HepG2 (cell line): ENCODE data around the gene CDKN1A. TPM values are rescaled to one million over a fixed set of nuclear protein-coding genes. Genes with fewer than 3 reads are reported as not detected.

Experiments used
- CCAR2 ChIP-seq: fragments of 200-400 bp; formaldehyde crosslinking; optimal IDR thresholded peaks from 2 replicates; pipeline ENCODE3; 2018; ENCODE audit warnings: low read depth, mild to moderate bottlenecking, low read length, moderate library complexity
- SOX6 ChIP-seq, 2 experiments: fragments of 450-650 bp in 1 of 2; sonication (generic) in 1 of 2; formaldehyde crosslinking in 1 of 2; IDR thresholded peaks; 2 replicates each; pipeline versions ENCODE4 v1.4.0 to v1.6.1; 2017 to 2020; ENCODE audit warnings: antibody characterized with exemption in 1 of 2, mild to moderate bottlenecking in 1 of 2, missing genetic modification reagents in 1 of 2
- TEAD2 ChIP-seq: sonication (generic); formaldehyde crosslinking; IDR thresholded peaks from 2 replicates; pipeline ENCODE4 v1.9.0; 2021; ENCODE audit warnings: missing genetic modification reagents
- polyA plus RNA-seq, 8 experiments: library from polyadenylated mRNA; depleted of rRNA in 3 of 8; stranded (reverse) in 7 of 8; unstranded in 1 of 8; fragments of >200 nt; fragmentation: Illumina TruSeq in 4 of 8; extraction: Trizol in 4 of 8; gene quantifications; 2 replicates each; pipeline versions ENCODE4 v1.2.1 to v1.2.3, GENCODE V29; 2011 to 2016; ENCODE audit warnings: low read depth in 4 of 8, missing spikeins in 1 of 8, mixed read lengths in 1 of 8; ENCODE audit not compliant: insufficient read depth in 1 of 8
- total RNA-seq, 5 experiments: library from RNA; depleted of rRNA; stranded (reverse); fragments of >200 nt; fragmentation: Illumina TruSeq; extraction: Trizol; gene quantifications; 2 replicates each; pipeline ENCODE4 v1.2.3, GENCODE V29; 2016; ENCODE audit warnings: low read depth in 1 of 5
- TF ChIP-seq, protein P1 (sequence below): sonication (generic); formaldehyde crosslinking; IDR thresholded peaks from 2 replicates; pipeline ENCODE4 v1.9.0; 2021; ENCODE audit warnings: missing genetic modification reagents, borderline replicate concordance
- TF ChIP-seq, protein P2 (sequence below): sonication (generic); formaldehyde crosslinking; IDR thresholded peaks from 2 replicates; pipeline ENCODE4 v1.4.0; 2020; ENCODE audit warnings: missing genetic modification reagents

The CDKN1A gene
- total and polyA plus RNA-seq, 2 of the 13 experiments (the other 11 are each of a cell fraction or from before 2014, with no cell fraction given), result 60.7 to 92.1 TPM

DNA sequence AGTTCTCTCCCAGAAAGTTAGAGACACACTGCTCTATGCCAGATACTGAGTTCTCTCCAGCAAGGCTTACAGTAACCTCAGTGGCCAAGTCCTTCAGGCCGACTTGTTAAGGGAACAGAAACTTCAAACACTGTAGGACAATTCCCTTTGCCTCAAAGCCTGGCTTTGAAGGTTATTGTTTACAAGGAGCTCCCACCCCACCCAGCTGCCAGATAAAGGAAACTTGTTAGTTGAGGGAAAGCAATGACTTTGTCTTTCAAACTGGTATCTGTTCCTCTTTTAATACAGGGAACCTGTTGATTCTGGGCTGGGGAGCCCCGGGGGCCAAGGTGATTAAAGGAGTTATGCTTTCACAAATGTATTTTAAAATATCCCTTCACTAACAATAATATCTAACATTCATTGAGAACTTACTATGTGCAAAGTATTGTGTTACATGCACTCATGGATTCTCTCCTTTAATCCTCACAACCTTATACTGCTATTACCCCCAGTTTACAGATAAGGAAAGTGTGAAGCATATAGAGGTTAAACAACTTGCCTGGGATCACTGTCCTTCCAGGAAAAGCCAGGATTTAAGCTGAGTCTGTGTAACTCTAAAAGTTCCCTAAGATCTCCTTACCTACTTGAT is 27.6 kb upstream of the CDKN1A start (continued):
- TF ChIP-seq, protein P1, sequence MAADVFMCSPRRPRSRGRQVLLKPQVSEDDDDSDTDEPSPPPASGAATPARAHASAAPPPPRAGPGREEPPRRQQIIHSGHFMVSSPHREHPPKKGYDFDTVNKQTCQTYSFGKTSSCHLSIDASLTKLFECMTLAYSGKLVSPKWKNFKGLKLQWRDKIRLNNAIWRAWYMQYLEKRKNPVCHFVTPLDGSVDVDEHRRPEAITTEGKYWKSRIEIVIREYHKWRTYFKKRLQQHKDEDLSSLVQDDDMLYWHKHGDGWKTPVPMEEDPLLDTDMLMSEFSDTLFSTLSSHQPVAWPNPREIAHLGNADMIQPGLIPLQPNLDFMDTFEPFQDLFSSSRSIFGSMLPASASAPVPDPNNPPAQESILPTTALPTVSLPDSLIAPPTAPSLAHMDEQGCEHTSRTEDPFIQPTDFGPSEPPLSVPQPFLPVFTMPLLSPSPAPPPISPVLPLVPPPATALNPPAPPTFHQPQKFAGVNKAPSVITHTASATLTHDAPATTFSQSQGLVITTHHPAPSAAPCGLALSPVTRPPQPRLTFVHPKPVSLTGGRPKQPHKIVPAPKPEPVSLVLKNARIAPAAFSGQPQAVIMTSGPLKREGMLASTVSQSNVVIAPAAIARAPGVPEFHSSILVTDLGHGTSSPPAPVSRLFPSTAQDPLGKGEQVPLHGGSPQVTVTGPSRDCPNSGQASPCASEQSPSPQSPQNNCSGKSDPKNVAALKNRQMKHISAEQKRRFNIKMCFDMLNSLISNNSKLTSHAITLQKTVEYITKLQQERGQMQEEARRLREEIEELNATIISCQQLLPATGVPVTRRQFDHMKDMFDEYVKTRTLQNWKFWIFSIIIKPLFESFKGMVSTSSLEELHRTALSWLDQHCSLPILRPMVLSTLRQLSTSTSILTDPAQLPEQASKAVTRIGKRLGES (CRISPR knock-in tag), result no peak
- TF ChIP-seq, protein P2, sequence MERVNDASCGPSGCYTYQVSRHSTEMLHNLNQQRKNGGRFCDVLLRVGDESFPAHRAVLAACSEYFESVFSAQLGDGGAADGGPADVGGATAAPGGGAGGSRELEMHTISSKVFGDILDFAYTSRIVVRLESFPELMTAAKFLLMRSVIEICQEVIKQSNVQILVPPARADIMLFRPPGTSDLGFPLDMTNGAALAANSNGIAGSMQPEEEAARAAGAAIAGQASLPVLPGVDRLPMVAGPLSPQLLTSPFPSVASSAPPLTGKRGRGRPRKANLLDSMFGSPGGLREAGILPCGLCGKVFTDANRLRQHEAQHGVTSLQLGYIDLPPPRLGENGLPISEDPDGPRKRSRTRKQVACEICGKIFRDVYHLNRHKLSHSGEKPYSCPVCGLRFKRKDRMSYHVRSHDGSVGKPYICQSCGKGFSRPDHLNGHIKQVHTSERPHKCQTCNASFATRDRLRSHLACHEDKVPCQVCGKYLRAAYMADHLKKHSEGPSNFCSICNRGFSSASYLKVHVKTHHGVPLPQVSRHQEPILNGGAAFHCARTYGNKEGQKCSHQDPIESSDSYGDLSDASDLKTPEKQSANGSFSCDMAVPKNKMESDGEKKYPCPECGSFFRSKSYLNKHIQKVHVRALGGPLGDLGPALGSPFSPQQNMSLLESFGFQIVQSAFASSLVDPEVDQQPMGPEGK (CRISPR knock-in tag), result 0 out of 2 replicates have a peak, but pooled peaks have one; percentile 52
- TF ChIP-seq TEAD2 (CRISPR knock-in tag), result no peak
- TF ChIP-seq CCAR2, result no peak
- TF ChIP-seq SOX6 (IDR thresholded peaks at IDR 0.05), result no peak
- TF ChIP-seq SOX6 (CRISPR knock-in tag; IDR thresholded peaks at IDR 0.05), result peak; percentile 66
- TF ChIP-seq, all 625 proteins: peak for 14
